ENCODE measurements around the gene MAPK8IP1.

DNA sequence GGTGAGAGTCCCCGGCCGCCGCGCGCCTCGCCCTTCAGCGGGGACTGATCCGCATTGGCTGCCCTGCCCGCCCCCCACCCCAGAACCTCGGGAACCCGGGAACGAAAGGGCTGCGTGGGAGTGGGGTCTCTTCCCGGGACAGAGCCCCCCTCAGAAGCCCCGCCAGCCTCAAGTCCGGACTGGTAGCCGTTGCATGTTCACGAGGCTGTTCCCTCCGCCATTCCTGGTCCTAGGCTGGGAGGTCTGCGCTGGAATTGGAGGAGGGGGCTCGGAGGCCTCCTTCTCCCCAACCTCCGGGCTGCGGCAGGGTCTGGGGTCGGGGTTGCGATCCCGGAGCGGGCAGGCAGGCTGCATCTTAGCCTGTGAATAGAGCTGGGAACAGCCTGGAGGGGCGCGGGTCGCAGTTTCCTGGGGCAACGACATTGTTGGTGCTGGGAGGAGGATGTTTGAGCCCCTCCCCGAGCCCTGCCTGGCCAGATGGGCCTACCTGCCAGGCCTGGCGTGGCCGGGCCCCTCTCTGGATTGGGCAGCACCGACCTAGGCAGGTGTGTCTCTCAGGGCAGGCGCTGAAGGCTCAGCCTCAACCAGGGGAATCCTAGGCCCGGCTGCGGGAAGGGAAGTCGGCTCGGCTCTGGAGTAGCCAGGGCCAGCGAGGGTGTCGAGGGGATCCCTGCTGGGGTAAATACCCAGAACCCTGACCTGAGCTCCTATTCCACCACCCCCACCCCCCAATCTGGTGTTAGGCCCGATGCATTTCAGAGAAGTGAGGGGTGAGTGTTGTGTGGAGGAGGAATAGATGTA lies 670 bp downstream of the MAPK8IP1 start:
- TF ChIP-seq, protein P1, sequence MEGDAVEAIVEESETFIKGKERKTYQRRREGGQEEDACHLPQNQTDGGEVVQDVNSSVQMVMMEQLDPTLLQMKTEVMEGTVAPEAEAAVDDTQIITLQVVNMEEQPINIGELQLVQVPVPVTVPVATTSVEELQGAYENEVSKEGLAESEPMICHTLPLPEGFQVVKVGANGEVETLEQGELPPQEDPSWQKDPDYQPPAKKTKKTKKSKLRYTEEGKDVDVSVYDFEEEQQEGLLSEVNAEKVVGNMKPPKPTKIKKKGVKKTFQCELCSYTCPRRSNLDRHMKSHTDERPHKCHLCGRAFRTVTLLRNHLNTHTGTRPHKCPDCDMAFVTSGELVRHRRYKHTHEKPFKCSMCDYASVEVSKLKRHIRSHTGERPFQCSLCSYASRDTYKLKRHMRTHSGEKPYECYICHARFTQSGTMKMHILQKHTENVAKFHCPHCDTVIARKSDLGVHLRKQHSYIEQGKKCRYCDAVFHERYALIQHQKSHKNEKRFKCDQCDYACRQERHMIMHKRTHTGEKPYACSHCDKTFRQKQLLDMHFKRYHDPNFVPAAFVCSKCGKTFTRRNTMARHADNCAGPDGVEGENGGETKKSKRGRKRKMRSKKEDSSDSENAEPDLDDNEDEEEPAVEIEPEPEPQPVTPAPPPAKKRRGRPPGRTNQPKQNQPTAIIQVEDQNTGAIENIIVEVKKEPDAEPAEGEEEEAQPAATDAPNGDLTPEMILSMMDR (IDR thresholded peaks at IDR 0.05; ENCODE audit: insufficient read depth, low read length): no peak
- TF ChIP-seq POLR2AphosphoS5 (IDR thresholded peaks at IDR 0.05; ENCODE audit: low read depth) (no peak), GABPA (IDR thresholded peaks at IDR 0.05; ENCODE audit: low read depth) (no peak)

All from HL-60 (cell line).